Stimulated activated CD8-positive, alpha-beta memory T cell treated with anti-CD3 and anti-CD28 coated beads, Interleukin-7, amount 100 ng/mL, for 4 hours (primary cell): ENCODE results near the gene HOXD11.

Experiments
- DNase-seq, 2 donors: peaks; one replicate each; pipeline ENCODE4 v3.0.0-alpha.2; 2020; ENCODE audit warnings: low read depth in 2 of 2

HOXD11 gene

DNA sequence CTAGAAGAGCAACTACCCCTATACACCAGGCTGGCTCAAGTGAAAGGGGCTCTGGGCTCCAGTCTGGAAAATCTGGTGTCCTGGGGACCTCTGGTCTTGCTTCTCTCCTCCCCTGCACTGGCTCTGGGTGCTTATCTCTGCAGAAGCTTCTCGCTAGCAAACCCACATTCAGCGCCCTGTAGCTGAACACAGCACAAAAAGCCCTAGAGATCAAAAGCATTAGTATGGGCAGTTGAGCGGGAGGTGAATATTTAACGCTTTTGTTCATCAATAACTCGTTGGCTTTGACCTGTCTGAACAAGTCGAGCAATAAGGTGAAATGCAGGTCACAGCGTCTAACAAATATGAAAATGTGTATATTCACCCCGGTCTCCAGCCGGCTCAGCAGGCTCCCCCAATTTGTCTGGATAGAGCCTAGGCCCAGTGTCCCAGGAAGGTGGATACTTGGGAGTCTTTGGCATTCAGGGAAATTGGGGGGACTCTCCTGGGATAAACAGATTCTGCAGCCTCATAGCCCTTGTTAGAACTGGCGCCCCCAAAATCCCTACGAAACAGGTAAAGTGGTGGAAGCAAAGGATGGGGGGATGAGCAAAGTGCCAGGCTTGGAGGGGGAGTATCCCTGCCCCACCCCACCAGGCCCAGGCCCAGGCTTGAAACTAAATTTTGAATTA, 41.8 kb downstream of the HOXD11 start:
- no peak for DNase-seq

- no peak for DNase-seq
Measured at GRCh38 chr2:176149481-176149938, 42.4 kb downstream of the HOXD11 start.

GRCh38 chr2:176149939-176150583, 43.0 kb downstream of the HOXD11 start:
- DNase-seq: no peak

GRCh38 chr2:176150584-176151441, 43.7 kb downstream of the HOXD11 start:
- DNase-seq: no peak

- DNase-seq: no peak
Measured at GRCh38 chr2:176151442-176152287, 44.6 kb downstream of the HOXD11 start, which contains the start of gene HOXD4. Gene HOXD4 (plus strand): TSS chr2:176151550. CDS start chr2:176151634, 84 bp downstream.

DNA sequence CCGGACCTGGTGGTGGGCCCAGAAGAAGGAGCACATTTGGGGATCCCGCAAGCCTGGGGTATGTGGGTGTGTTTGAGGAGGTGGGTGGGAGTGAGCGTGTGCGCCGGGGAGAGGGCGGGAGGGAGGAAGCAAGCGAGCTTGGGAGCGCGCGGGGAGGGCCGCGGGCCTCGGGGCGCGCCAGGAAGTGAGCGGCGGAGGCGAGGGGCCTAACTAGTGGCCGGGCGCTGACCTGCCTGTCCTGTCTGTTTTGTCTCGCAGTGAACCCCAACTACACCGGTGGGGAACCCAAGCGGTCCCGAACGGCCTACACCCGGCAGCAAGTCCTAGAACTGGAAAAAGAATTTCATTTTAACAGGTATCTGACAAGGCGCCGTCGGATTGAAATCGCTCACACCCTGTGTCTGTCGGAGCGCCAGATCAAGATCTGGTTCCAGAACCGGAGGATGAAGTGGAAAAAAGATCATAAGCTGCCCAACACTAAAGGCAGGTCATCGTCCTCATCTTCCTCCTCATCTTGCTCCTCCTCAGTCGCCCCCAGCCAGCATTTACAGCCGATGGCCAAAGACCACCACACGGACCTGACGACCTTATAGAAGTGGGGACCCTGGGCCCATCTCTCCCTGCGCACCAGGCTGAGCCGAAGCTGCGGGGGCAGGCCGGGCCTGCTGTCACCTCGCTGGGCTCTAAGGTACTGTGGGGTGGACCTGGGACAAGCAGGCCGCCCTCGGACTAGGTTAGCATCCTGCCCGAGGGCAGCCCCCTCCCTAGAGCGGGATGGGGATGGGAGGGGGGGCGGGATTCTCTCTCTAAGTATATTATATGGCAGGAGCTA, 45.5 kb downstream of the HOXD11 start:
- DNase-seq: no peak

DNA sequence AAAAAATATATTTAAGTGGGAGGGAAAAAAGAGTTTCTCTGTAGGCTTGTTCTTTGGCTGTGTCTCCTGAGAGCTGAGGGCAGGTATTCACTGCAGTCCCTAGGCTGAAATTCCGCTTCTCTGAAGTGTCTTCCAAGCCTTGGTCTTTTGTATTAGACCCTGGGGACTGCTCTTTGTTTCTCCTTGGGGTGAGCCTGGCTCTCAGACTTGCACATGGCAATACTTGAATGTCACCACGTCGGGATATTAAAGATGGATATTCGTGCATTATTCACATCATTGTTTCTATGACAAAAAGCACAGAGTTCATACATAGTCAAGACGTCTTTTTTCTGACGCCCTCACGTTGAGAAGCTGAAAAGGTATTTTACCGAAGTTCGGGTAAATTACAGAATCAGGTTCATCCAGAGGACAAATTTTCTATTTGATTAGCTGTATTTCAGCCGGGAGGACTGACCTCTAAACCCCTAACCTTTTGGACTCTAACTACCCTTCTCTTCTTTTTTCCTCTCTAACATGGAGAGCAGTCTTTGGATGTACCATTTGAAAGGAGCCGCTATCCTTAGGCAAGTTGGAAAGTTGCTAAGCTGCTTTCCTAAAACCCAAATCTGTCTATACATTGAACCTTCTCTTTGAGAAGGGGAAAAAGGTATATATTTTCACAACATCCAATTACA, 47.6 kb downstream of the HOXD11 start:
- DNase-seq: no peak

DNA sequence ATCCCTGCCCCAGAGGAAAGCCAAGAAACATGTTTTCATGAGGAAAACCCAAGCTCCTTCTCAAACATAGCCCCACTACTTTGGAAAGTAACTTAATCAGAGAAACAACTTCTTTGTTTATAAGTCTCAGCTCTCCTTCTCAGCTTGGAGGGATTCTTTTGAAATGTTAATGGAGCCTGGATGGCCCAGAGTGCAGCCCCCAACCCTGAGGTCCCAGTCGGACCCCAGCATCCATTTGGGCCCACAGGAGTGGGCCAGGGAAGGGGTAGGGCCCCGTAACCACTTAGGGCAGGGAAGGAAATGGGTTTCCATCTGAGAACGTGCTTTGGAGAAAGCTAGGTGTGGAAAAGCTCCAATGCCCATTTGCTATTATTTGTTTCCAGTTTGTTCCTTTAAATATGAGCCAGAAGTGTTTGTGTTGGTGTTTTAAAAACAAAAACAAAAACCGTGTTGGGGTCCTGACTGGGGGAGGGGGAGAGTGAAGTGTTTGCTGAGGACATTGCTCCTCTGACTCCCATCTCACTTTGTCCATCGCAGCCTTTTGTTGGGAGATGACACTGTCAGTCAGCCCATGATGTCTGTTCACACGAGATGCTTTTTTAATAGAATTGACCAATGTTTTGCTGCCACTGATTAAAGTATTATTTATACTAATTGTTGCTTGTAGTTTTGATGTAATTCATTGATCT, 48.4 kb downstream of the HOXD11 start:
- no peak for DNase-seq

- no peak for DNase-seq
Measured at GRCh38 chr2:176156301-176156806, 49.3 kb downstream of the HOXD11 start.

DNA sequence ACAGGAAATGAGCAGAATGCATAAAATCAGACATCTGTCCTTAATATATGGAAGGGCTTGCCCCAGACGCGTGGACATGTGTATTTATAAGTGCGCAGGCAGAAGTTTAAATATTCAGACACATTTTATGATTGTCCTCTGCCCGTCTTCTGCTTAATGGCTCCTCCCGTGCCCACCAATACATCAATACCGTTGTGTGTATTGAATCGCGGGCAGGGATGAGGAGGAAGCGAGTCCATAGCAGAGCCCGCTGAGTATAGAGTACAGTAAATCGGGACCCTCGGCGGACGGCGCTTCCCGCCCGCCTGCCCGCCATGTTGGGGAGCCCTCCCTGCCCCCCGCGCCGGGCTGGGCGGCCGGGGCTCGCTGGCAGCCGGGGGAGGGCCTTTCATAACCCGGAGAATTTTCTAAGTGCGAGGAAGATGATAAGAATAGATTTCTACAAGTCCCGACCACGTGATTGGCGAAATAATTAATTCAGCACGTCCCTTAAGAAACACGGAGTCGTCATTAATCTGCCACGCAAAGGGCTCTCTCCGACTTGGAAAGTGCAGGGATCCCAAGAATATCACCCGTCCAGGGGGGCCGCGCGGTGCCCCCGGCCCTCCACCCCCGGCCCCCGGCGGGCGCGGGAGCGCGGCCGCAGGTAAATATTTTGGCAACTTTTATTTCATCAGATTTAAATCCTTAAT, 49.9 kb downstream of the HOXD11 start, which contains the start of gene HOXD3:
TSS of gene HOXD3 (plus strand) at position 501 of the 692 bp plus-strand sequence. CDS start 11,808 bp downstream, outside the sequence.
- no peak for DNase-seq

DNA sequence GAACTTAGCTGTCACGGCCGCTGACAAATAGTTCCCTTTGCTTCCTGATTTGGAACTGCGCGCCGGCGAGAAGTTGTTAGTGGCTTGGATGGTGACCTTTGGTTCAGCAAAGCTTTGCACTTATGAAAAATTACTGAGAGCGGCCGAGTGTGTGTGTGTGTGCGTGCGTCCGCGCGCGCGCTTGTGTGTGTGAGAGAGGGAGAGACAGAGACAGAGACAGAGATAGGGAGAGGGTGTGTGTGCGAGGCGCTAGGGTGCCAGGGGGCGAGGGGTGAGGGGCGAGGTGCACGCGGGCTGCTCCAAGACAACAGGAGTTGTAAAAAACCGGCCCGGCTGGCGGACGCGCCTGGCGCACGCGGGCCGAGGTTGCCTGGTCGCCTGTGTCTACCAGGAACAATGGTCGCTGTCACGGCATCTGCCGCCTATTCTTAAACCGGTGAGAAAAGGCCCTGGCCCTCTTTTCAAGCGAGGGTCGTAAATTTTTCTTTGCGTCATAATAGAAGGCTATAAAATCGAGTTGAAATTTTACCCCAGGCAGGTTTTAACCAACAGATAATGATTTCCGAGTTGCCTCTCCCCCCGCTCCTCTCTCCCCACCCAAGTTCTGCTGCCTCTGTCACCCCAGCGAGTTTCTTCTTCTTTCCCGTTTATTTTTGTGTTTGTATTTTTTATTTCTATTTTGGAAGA, 50.6 kb downstream of the HOXD11 start:
- no peak for DNase-seq

GRCh38 chr2:176158186-176158591, 51.1 kb downstream of the HOXD11 start:
- DNase-seq: no peak

DNA sequence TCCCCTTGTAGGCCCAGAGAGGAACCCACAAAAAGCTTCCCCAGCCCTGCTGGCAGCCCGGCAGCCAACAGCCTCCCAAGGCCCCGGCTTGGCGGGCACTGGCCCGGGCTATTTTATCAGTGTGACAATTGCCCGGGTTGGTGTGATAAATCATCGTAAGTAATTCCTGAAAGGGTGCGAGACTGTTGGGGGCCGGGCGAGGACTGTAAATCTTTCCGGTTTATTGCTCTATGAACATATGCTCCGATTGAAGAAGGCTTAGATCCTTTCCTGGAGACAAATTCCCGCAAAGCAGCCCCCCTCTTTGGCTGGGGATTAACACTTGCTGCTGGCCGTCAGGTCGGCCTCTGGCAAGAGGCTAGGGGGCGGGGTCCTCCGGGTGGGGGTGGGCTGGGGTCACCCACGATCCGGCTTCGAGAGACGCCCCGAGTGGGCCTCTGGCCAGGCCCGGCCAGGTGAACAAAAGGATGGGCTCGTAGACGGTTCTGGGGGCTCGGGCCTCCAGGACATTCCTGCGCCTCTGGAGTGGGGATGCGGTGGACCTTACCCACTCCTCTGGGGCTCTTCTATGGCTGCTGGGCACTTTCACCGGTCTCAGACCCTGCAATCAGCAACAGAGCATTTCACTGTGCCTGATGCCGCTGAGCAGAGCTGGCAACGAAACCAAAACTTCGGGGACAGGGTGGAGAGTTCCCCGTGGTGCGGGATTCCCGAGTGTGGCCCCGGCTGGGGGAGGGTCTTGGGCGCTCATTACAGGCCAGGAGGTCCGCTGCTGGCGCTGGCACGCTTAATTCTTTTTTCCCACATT, 52.0 kb downstream of the HOXD11 start:
- DNase-seq: no peak
